Measurements from ENCODE around the gene ATP8A1. TPM values are rescaled to one million over a fixed set of nuclear protein-coding genes. Genes with fewer than 3 reads are reported as not detected.

The ATP8A1 gene
- polyA plus RNA-seq, 1 donor from 2014 or later = 45.8 TPM

GRCh38 chr4:42392436-42392835, 264.5 kb downstream of the ATP8A1 start:
- TF ChIP-seq CTCF (IDR thresholded peaks at IDR 0.05; ENCODE audit: poor library complexity, severe bottlenecking) (no peak), SMC3 (conservative IDR thresholded peaks at IDR 0.05; ENCODE audit: poor library complexity) (no peak), EZH2 (IDR thresholded peaks at IDR 0.05; ENCODE audit: borderline replicate concordance, insufficient read depth, low read length, poor library complexity, severe bottlenecking) (no peak), TAF1 (IDR thresholded peaks at IDR 0.05; ENCODE audit: low read depth) (no peak), REST (IDR thresholded peaks at IDR 0.05; ENCODE audit: borderline replicate concordance) (no peak), MXI1 (conservative IDR thresholded peaks at IDR 0.05; ENCODE audit: poor library complexity, severe bottlenecking) (no peak), EP300 (conservative IDR thresholded peaks at IDR 0.05; ENCODE audit: poor library complexity, severe bottlenecking) (no peak), RAD21 (conservative IDR thresholded peaks at IDR 0.05) (no peak)
- Histone ChIP-seq H2AFZ (ENCODE audit: low read depth, low read length) (no peak overlapping the region), H3K27ac (ENCODE audit: low read length) (no peak overlapping the region), H3K9me2 (ENCODE audit: insufficient read depth, low read length) (no peaks in the 10 kb centered on the region), H3K9ac (ENCODE audit: low read length) (no peak overlapping the region), H3K9me3 (ENCODE audit: low read length) (no peaks in the 10 kb centered on the region), H3F3A (ENCODE audit: insufficient read depth, low read length, poor library complexity, severe bottlenecking) (no peaks in the 10 kb centered on the region), H3K4me2 (ENCODE audit: low read length) (no peak overlapping the region), H3K4me3 (ENCODE audit: low read length) (no peak overlapping the region), H4K20me1 (ENCODE audit: insufficient read depth) (no peaks in the 10 kb centered on the region), H3K27me3 (ENCODE audit: insufficient read depth, low read depth, low read length) (peaks cover 29% of the 10 kb centered on the region), H3K79me2 (replicated peaks; ENCODE audit: insufficient read depth, low read length) (no peaks in the 10 kb centered on the region), H3K36me3 (ENCODE audit: insufficient read depth, low read length) (no peaks in the 10 kb centered on the region)

GRCh38 chr4:42391981-42392380, 264.9 kb downstream of the ATP8A1 start:
- no peaks in the 10 kb centered on the region for H3K79me2 ChIP-seq (replicated peaks; ENCODE audit: insufficient read depth, low read length)
- H2AFZ ChIP-seq (ENCODE audit: low read depth, low read length) = no peak overlapping the region
- TF ChIP-seq CTCF (IDR thresholded peaks at IDR 0.05; ENCODE audit: poor library complexity, severe bottlenecking) (no peak), POLR2AphosphoS5 (IDR thresholded peaks at IDR 0.05) (no peak), REST (IDR thresholded peaks at IDR 0.05; ENCODE audit: borderline replicate concordance) (no peak), EP300 (conservative IDR thresholded peaks at IDR 0.05; ENCODE audit: poor library complexity, severe bottlenecking) (no peak), TAF1 (IDR thresholded peaks at IDR 0.05; ENCODE audit: low read depth) (no peak), SMC3 (conservative IDR thresholded peaks at IDR 0.05; ENCODE audit: poor library complexity) (no peak), RAD21 (conservative IDR thresholded peaks at IDR 0.05) (no peak), MXI1 (conservative IDR thresholded peaks at IDR 0.05; ENCODE audit: poor library complexity, severe bottlenecking) (no peak), EZH2 (IDR thresholded peaks at IDR 0.05; ENCODE audit: borderline replicate concordance, insufficient read depth, low read length, poor library complexity, severe bottlenecking) (no peak)
- no peak overlapping the region for H3K27ac ChIP-seq (ENCODE audit: low read length)
- H3K4me3 ChIP-seq (ENCODE audit: low read length) = no peak overlapping the region
- H3K36me3 ChIP-seq (ENCODE audit: insufficient read depth, low read length) = no peaks in the 10 kb centered on the region
- no peaks in the 10 kb centered on the region for H4K20me1 ChIP-seq (ENCODE audit: insufficient read depth)
- peaks cover 25% of the 10 kb centered on the region for H3K27me3 ChIP-seq (ENCODE audit: insufficient read depth, low read depth, low read length)
- no peaks in the 10 kb centered on the region for H3K9me2 ChIP-seq (ENCODE audit: insufficient read depth, low read length)
- H3K9ac ChIP-seq (ENCODE audit: low read length) = no peak overlapping the region
- no peak overlapping the region for H3K4me2 ChIP-seq (ENCODE audit: low read length)
- H3K9me3 ChIP-seq (ENCODE audit: low read length) = no peaks in the 10 kb centered on the region
- H3F3A ChIP-seq (ENCODE audit: insufficient read depth, low read length, poor library complexity, severe bottlenecking) = no peaks in the 10 kb centered on the region
